ENCODE data around the gene RANBP9.

GRCh38 chr6:13660893-13661292, 50.7 kb downstream of the RANBP9 start:
- no peak for TF ChIP-seq CTCF (conservative IDR thresholded peaks at IDR 0.05; ENCODE audit: low read depth, low read length)
- no peak for TF ChIP-seq EZH2 (IDR thresholded peaks at IDR 0.05; ENCODE audit: borderline replicate concordance, low read depth, low read length, poor library complexity, severe bottlenecking)
